ENCODE measurements around the gene TMEM108.

Gene TMEM108

GRCh38 chr3:133168025-133168401 lies 129.8 kb downstream of the TMEM108 start:
- no peak for DNase-seq

- DNase-seq: no peak
Measured at GRCh38 chr3:133169331-133170068, 131.3 kb downstream of the TMEM108 start.

- no peak for DNase-seq
Measured at GRCh38 chr3:133171831-133172230, 133.6 kb downstream of the TMEM108 start.

- no peak for DNase-seq
Measured at GRCh38 chr3:133181392-133182150, 143.4 kb downstream of the TMEM108 start.

- no peak for DNase-seq
Measured at GRCh38 chr3:133187870-133188379, 149.7 kb downstream of the TMEM108 start.

- no peak for DNase-seq
Measured at GRCh38 chr3:133188996-133189395, 150.8 kb downstream of the TMEM108 start.

GRCh38 chr3:133189893-133190292 lies 151.7 kb downstream of the TMEM108 start:
- no peak for DNase-seq

- DNase-seq: no peak
Measured at GRCh38 chr3:133191818-133192217, 153.6 kb downstream of the TMEM108 start.

GRCh38 chr3:133192363-133192945 lies 154.3 kb downstream of the TMEM108 start:
- DNase-seq: no peak

- no peak for DNase-seq
Measured at GRCh38 chr3:133192967-133193366, 154.8 kb downstream of the TMEM108 start.

GRCh38 chr3:133196527-133196926 lies 158.3 kb downstream of the TMEM108 start:
- DNase-seq: no peak

GRCh38 chr3:133197619-133198018 lies 159.4 kb downstream of the TMEM108 start:
- no peak for DNase-seq

GRCh38 chr3:133206921-133207320 lies 168.7 kb downstream of the TMEM108 start:
- no peak for DNase-seq

- no peak for DNase-seq
Measured at GRCh38 chr3:133208184-133208583, 170.0 kb downstream of the TMEM108 start.

GRCh38 chr3:133209871-133210550 lies 171.8 kb downstream of the TMEM108 start:
- DNase-seq: peak; percentile 41 to 44

- DNase-seq: no peak
Measured at GRCh38 chr3:133210656-133211055, 172.5 kb downstream of the TMEM108 start.

GRCh38 chr3:133211449-133211848 lies 173.3 kb downstream of the TMEM108 start:
- DNase-seq: peak; percentile 25 to 29

GRCh38 chr3:133211856-133212255 lies 173.7 kb downstream of the TMEM108 start:
- DNase-seq: peak in 1 of 2 donors; percentile 2

GRCh38 chr3:133213937-133214336 lies 175.7 kb downstream of the TMEM108 start:
- no peak for DNase-seq

- no peak for DNase-seq
Measured at GRCh38 chr3:133227813-133228212, 189.6 kb downstream of the TMEM108 start.

- no peak for DNase-seq
Measured at GRCh38 chr3:133230195-133230594, 192.0 kb downstream of the TMEM108 start.

- DNase-seq: no peak
Measured at GRCh38 chr3:133236901-133237300, 198.7 kb downstream of the TMEM108 start.

GRCh38 chr3:133237380-133237779 lies 199.2 kb downstream of the TMEM108 start:
- DNase-seq: no peak
